OCI-M1 (cell line): ENCODE measurements around the gene SMAD9.

ENCODE experiments used
- DNase-seq: peaks from one replicate; lab custom pipeline; 2025; lab: John Stamatoyannopoulos, UW

Gene SMAD9

DNA sequence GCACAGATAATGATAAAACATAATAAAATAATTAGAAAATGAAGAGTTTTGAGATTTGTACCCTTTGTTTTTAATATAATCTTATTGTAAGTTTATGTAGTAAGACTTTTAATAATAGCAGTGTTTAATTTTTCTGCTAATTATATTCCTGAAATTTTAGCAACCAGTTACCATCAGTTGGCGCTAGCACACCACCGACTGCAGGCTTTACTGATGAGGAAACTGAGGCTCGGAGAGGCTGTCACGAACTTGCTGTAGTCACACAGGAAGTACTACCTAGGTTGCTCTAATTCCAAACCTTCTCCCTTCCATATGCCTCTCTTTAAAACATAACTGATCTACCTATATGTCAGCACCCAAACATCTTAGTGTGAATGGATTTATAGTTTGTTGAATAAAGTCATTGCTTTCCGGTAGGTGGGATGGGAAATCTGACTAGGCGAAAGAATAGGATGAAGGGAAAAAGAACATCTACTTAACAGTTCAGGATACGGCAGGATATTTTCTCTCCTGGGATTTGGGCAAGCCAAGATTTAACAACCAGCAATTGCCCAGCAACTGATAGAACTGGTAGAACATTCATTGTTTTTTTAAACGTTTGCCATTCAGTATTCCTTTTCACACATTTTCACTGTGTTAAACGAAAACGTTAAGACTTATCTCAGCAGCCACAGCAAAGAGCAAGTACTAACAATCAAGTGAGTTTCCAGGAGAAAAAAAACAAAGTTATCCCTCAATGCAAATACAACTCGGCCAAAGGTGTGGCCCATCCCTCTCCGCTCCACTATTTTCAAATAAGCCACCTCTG is 101.8 kb downstream of the SMAD9 start:
- no peak for DNase-seq

DNA sequence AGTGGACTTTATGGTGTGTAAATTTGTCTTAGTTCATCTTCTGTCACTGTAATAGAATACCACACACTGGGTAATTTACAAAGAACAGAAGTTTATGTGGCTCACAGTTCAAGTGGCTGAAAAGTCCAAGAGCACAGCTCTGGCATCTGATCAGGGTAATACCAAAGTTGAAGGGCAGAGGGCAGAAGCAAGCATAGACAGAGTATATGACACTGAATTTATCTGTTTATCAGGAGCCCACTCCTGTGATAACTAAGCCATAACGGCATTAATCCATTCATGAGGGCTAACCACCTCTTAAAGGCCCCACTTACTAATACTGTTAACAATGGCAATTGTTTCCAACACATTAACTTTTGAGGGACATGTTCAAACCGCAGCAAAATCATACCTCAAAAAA is 105.0 kb downstream of the SMAD9 start:
- DNase-seq: peak; percentile 66

DNA sequence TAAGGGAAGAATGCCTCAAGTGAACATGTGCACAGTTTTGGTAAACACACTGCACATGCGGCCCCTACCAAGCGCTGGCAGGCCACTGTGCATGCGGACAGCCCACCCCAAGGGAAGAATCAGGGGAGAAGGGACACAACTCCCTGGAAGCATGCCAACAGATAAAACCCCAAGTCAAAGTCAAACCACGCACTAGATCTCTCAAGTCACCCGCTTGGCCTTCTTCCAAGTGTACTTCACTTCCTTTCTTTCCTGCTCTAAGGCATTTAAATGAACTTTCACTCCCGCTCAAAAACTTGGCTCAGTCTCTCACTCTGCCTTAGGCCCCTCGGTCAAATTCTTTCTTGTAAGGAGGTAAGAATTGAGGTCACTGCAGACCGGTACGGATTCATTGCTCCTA is 105.6 kb downstream of the SMAD9 start:
- DNase-seq: peak; percentile 92

DNA sequence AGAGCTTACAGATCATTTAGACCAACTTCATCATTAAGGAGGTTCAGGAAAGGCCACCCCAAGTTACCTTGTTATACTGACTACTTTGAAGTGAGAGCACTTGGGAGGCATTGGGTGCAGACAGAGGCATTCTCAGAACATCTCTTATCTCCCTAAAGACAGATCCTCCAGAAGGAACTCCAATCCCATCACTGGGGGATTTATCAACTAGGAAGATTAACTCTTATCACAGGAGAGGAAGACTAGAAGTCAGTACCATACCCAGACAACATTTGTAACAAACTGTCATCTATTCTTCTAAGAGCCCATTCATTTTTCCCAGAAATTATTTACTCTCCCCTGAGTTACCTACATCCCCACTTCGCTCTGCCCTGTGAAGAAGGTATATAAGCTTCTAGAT is 106.8 kb downstream of the SMAD9 start:
- peak; percentile 82 for DNase-seq

DNA sequence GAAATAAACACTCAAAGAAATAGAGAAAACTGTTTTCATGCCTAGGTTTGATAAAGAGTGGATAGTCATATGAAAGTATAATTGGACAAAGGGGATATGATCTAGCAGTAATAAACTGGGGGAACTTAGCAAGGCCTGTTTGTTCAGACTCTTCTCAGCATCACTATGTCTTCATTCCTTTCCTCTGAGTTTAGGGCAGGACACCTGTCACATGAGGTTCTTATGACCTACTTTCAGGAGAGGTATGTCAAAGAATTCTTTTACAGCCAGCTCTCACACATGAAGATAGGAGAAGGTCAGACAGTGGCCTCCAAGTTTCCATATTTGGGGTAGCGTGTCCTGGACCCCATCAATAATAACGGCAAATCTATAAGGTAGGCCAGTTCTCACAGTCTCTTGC is 112.4 kb downstream of the SMAD9 start:
- no peak for DNase-seq

DNA sequence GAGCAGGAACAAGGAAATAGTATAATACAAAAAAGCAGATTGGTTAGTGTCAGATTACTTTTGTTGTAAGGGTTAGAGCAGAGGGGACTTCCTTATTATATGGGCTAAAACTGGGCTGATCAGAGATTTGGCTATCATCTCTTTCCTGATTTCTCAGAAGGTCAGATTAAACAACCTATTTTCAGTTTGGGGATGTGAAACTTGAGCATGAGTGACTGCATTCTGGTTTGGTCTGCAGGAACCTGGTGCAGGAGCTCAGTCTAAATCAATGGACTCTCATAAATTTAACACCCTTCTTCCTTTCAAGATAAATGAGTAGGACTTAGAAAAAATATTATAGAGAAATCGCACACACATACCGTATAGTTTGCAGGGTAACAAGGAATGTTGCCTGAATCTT is 113.9 kb downstream of the SMAD9 start:
- DNase-seq: peak; percentile 34

DNA sequence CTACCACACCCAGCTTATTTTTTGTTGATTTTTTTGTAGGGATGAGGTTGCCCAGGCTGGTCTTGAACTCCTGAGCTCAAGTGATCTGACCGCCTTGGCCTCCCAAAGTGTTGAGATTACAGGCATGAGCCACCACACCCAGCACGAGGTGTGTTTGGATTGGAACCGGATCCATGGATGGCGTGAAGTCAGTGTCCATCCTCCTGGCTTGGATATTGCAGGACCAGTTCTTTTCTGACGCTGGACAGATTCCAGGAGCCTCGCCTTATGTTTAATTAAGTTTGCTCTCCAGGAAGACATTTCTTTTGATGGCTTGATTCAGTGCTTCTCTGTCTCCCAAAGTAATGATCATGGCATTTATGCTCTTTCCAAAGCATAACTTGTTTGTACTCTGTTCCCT is 115.5 kb downstream of the SMAD9 start:
- no peak for DNase-seq

DNA sequence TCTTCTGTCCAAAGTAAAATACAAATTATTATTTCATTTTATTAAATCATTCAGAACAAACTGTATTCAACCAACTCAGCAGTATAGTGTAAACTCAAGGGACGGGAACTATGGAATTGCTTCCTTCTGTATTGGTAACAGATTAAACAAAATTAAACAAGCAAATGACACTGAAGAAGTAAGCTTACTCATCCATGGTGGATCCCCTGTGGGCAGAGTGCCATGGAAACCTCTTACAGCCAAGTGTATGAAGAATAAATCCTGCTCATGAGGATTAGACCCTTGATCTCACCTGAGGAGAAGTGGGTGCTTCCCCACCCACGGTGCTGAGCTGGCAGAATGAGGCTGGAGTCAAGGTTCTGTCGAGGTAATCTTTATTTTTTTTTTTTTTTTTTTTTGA is 119.0 kb downstream of the SMAD9 start:
- DNase-seq: no peak

DNA sequence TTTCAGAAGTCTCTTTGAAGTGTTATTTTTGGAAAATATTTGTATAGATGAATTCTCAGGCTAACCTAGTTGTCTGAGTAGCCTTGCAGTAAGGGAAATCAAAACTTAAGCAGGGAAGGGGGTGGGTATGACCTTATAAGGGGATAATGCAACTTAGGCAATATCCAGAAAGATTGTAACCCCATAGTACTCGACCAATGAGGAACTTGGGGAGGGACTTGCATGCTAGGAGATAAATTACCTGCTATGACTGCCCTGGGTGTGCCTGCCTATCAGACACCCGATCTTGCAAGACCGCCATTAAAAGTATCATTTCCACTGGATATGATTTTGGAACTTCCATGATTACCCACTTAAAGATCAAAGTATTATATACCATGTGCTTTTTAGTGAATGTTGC is 124.0 kb downstream of the SMAD9 start:
- DNase-seq: peak; percentile 43

DNA sequence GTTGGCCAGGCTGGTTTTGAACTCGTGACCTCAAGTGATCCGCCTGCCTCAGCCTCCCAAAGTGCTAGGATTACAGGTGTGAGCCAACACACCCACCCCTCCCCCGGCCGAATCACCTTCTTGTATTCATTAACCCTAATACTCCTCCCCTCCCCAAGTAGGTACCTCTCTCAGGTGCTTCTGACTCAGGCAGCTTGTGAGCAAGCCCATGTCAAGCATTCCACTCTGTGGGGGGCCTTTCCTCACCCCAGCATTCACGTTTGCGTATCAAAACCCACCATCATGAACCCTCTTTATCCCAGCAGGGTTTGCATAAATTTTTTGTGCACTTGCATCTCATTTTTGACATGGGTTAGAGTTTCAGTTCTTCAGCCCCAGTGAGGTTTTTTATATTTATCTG is 124.6 kb downstream of the SMAD9 start:
- DNase-seq: no peak
